NAMALWA (cell line): Measurements from ENCODE around the gene DCK.
"Not testable (repeated sequence)": the region's sequence is repeated elsewhere in the genome, so short reads cannot be mapped to it uniquely, and the experiment has no call there.

Source experiments
- DNase-seq: peaks from one replicate; pipeline ENCODE4 v3.0.0-alpha.2; 2015; ENCODE audit warnings: low spot score

DCK gene

DNA sequence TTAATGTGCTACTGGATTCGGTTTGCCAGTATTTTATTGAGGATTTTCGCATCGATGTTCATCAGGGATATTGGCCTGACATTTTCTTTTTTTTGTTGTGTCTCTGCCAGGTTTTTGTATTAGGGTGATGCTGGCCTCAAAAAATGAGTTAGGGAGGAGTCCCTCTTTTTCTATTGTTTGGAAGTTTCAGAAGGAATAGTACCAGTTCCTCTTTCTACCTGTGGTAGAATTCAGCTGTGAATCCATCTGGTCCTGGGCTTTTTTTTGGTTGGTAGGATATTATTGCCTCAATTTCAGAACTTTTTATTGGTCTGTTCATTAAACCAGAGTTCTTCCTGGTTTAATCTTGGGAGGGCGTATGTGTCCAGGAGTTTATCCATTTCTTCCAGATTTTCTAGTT lies 7.9 kb downstream of the DCK start:
- DNase-seq: not testable (repeated sequence)

DNA sequence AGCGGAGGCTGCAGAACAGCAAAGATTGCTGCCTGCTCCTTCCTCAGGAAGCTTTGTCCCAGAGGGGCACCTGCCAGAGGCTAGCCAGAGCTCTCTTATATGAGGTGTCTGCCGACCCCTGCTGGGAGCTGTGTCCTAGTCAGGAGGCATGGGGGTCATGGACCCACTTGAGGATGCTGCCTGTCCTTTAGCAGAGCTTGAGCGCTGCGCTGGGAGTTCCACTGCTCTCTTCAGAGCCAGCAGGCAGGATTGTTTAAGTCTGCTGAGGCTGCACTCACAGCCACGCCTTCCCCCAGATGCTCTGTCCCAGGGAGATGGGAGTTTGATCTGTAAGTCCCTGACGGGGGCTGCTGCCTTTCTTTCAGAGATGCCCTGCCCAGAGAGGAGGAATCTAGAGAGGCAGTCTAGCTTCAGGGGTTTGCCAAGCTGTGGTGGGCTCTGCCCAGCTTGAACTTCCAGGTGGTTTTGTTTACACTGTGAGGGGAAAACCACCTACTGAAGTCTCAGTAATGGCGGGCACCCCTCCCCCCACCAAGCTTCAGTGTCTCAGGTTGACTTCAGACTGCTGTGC lies 10.9 kb downstream of the DCK start:
- DNase-seq: peak; percentile 42

GRCh38 chr4:71005025-71005424 lies 11.6 kb downstream of the DCK start:
- not testable (repeated sequence) for DNase-seq

DNA sequence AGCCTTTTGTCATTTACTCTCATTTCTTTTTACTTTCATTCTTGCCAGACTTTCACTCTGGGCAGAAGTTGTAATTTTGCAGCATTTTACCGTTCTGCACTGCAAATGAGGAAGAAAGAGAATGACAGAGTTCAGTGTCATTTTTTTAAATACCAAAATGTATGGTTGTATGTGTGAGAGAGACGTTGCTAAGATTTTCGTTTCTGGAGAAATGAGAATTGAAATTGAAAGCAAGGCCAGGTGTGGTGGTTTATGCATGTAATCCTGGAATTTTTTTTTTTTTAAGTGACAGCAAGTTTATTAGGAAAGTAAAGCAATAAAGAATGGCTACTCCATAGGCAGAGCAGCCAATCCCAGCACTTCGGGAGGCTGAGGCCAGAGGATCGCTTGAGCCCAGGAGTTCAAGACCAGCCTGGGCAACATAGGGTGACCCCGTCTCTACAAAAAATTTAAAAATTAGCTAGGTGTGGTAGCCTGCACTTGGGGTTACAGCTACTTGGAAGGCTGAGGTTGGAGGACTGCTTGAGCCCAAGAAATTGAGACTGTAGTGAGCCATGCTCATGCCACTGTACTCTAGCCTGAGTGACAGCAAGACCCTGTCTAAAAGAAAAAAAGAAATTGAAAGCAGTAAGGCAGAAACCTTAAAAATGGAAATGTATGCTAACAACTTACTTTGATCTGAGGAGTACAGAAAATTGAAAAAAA lies 12.9 kb downstream of the DCK start:
- peak; percentile 64 for DNase-seq

DNA sequence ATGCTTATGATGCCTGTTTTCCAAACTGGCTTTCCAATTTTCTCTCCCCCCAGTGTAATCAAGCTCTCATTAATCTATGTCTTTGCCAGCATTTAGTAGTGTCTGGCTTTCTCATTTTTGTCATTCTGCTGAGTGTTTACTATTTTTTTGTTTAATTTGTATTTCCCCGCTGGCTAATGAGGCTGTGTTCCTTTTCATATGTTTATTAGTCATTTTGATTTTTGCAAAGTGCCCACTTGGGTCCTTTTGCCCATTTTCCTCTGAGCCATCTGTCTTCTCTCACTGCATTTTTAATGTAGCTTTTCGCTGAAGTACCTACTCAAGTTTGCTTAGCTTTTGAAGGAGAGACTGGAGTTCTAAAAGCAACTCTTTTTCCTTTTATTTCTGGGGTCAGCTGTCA lies 14.7 kb downstream of the DCK start:
- DNase-seq: no peak

- no peak for DNase-seq
These were observed 15.6 kb downstream of the DCK start for GRCh38 chr4:71009086-71009485.

GRCh38 chr4:71009890-71010588 lies 16.6 kb downstream of the DCK start:
- DNase-seq: peak; percentile 77

DNA sequence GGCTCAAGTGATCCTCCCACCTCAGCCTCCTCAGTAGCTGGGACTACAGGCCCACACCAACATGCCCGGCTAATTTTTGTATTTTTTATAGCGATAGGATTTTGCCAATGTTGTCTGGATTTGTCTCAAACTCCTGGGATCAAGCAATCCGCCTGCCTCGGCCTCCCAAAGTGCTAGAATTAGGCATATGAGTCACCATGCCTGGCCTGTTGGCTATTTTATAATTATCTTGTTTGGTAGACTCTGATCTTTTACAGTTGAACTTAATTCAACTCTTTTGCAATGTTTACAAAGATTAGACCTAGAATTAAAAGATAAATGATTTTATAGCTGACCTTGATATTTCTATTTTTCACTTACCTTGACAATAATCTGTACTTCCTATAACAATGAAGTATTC lies 18.0 kb downstream of the DCK start:
- DNase-seq: no peak

DNA sequence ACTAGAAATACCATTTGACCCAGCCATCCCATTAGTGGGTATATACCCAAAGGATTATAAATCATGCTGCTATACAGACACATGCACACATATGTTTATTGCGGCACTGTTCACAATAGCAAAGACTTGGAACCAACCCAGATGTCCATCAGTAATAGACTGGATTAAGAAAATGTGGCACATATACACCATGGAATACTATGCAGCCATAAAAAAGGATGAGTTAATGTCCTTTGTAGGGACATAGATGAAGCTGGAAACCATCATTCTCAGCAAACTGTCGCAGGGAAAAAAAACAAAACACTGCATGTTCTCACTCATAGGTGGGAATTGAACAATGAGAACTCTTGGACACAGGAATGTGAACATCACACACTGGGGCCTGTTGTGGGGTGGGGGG lies 23.9 kb downstream of the DCK start:
- not testable (repeated sequence) for DNase-seq

GRCh38 chr4:71020611-71021010 lies 27.2 kb downstream of the DCK start:
- no peak for DNase-seq

DNA sequence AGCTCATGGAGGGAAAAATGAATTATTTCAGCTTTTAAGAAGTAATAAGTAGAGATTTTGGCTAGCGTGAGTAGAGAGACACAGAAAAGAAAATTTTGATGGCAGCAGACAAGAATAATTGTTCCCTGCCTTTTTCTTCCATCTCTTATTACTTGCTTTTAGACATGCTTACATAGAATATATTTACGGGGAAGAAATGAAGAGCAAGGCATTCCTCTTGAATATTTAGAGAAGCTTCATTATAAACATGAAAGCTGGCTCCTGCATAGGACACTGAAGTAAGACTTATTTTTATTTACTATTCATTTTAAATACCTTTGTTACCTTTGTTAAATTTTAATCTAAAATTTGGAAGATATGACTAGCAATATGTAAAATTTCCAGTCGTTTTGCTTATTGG lies 32.2 kb downstream of the DCK start:
- no peak for DNase-seq

GRCh38 chr4:71026086-71026485 lies 32.6 kb downstream of the DCK start:
- DNase-seq: no peak

DNA sequence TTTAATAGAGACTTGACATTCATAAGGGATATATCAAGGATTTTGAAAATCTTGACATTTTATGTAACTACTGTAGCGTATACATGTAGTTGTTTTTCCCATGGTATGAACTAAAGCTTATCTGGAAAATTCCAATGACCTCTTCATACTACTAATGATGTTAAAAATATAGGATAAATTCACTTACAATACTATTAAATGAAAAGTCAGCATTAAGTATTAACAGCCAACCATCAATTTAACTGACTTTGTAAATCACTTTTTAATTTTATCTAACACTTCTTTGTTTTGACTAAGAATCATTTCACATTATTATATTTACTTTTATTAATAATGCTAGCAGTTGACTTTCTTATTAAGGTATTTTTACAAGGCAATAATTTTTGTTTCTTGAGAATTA lies 34.2 kb downstream of the DCK start:
- DNase-seq: no peak

GRCh38 chr4:71029504-71029903 lies 36.1 kb downstream of the DCK start:
- DNase-seq: no peak

DNA sequence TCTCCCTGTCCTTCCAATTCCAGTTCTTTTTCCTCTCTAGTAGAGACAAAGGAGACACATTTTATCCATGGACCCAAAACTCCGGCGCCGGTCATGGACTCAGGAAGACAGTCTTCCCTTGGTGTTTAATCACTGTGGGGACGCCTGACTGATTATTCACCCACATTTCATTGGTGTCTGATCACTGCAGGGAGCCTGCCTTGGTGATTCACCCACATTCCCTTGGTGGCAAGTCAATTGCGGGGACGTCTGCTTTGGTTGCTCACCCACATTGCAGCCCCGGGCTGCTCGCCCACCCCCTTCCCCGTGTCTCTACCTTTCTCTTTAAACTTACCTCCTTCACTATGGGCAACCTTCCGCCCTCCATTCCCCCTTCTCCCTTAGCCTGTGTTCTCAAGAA lies 38.7 kb downstream of the DCK start:
- DNase-seq: not testable (repeated sequence)

DNA sequence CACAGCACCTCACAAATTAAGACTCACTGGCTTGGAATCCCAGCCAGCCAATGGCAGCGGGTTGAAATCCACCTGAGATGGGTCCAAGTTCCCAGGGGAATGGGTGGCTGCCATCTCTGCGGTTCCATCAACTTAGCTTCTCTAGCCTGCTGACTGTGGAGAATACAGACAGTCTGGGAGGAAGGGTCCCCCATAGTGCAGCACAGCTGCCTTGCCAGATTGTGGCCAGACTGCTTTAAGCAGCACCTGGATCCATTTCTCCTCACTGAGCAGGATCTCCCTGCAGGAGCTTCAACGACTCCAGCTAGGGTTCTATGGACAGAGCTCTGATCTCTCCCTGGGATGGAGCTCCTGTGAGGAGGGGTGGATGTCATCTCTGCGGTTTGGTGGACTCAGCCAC lies 51.8 kb downstream of the DCK start:
- no peak for DNase-seq

GRCh38 chr4:71049395-71049794 lies 55.9 kb downstream of the DCK start:
- no peak for DNase-seq

- DNase-seq: no peak
These were observed 57.4 kb downstream of the DCK start for GRCh38 chr4:71050809-71051208.

DNA sequence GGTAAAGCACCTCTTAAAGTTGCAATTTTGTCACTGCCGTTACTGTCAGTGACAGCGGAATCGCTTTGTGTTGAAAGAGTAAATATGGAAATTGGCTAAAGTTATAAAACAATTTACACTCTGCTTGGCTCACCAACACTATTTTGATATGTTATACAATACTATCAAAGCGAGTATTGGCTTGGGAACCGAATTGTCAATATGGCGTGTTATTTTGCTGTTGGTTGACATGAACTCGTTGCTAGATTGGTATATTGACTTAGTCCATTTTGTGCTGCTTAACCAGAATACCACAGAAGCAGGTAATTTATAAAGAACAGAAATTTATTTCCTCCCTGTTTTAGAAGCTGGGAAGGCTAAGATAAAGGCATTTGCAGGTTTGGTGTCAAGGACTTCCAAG lies 58.6 kb downstream of the DCK start:
- no peak for DNase-seq

DNA sequence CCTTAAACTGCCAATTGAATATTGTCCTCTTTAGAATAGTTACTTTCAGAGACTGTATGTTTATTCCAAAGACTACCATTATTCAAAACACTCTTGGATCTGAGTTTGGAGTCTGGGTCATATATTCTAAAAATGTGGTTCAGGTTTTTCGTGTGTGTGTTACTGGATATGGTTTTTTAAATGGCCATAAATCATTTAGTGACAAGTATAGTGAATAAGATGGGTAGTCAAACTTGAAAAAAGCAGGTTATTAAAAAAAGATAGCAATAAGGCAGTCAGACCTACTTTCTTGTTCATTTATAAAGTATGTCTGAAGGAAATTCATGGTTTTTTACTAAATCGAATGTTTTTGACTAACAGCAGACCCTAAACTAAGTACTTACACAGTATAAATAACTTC lies 59.3 kb downstream of the DCK start:
- DNase-seq: no peak

DNA sequence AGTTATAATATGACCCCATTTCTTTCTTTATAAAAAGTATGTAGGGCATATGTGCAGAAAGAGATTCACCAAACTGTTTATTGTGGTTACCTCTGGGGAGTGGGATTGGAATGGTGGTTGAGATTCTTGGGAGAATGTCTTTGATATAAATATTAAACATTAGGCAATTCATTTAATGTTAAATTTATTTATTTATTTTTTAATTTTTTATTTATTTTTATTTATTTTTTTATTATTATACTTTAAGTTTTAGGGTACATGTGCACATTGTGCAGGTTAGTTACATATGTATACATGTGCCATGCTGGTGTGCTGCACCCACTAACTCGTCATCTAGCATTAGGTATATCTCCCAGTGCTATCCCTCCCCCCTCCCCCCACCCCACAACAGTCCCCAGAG lies 60.2 kb downstream of the DCK start:
- not testable (repeated sequence) for DNase-seq

DNA sequence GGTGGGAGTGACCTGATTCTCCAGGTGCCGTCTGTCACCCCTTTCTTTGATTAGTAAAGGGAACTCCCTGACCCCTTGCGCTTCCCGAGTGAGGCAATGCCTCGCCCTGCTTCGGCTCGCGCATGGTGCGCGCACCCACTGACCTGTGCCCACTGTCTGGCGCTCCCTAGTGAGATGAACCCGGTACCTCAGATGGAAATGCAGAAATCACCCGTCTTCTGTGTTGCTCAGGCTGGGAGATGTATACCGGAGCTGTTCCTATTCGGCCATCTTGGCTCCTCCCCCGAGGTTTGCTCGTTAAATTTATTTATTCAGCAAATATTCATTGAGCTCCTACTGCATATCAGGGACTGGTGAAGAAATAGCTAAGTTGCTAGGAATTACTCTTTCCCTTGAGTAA lies 66.1 kb downstream of the DCK start:
- DNase-seq: not testable (repeated sequence)

- no peak for DNase-seq
These were observed 69.0 kb downstream of the DCK start for GRCh38 chr4:71062436-71062835.

DNA sequence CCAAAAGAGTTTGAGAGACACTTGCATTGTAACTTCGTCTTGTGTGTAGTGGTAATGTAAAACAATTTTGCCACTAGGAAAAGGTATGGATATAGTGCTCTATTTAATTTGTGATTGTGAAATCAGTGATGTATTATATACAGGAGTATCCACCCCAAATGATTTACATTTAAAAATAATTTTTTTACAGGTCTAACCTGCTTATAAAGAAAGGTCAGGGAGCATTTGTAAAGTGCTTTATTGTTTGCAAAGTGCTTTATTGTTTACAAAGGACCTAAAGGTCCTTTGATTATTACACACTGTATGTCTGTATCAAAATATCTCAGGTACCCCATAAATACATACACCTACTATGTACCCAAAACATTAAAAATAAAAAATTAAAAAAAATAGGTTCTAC lies 70.3 kb downstream of the DCK start:
- DNase-seq: no peak
